HCT116 (cell line): ENCODE measurements around the gene SLC50A1. TPM values are rescaled to one million over a fixed set of nuclear protein-coding genes. Genes with fewer than 3 reads are reported as not detected.

ENCODE experiments used
- ATAC-seq: fragments of 200-7000 bp; cut with Tn5 transposase; 2 replicates; pipeline ENCODE4 v1.9.1; 2020; ENCODE audit warnings: mild to moderate bottlenecking, moderate library complexity
- Bru-seq: library from RNA; stranded (reverse); fragments of 400-500 nt; gene quantifications from one replicate; lab custom pipeline; 2021; lab: Mats Ljungman, UMichigan
- BruChase-seq, 2 experiments: library from RNA; stranded (reverse); fragments of 400-500 nt; gene quantifications; one replicate each; lab custom pipeline; 2021; lab: Mats Ljungman, UMichigan
- BruUV-seq: library from RNA; stranded (reverse); fragments of 400-500 nt; replicated peaks from 2 replicates; lab custom pipeline; 2021; lab: Mats Ljungman, UMichigan
- CTCF ChIA-PET: fragments of 300-600 bp; sonication (Branson Sonifier 250); formaldehyde crosslinking; loops from one replicate; lab custom pipeline; 2021; ENCODE audit warnings: antibody characterized with exemption; lab: Charles Lee
- POLR2A ChIA-PET: fragments of 300-600, 350-600 bp; sonication (Branson Sonifier 250); formaldehyde crosslinking; loops from one replicate; lab custom pipeline; 2021; ENCODE audit warnings: antibody characterized with exemption; lab: Charles Lee
- RAD21 ChIA-PET, 2 experiments: fragments of 300-600 bp; sonication (Branson Sonifier 250); formaldehyde crosslinking; loops; one replicate each; lab custom pipeline; 2023; ENCODE audit warnings: low total read pairs in 2 of 2; ENCODE audit not compliant: uncharacterized antibody in 2 of 2, unreplicated experiment in 2 of 2, low non-redundant PET in 1 of 2; lab: Charles Lee
- DNase-seq: peaks from one replicate; pipeline ENCODE4 v3.0.0-alpha.2; 2010; ENCODE audit warnings: low read depth, low spot score
- H2AFZ ChIP-seq: fragments of 200-600 bp; shearing (Covaris generic), sonication (generic); 2 replicates; pipeline ENCODE4 v1.6.1; 2017; ENCODE audit warnings: low read depth, mixed run types, mixed read lengths, antibody characterized with exemption, low read length; ENCODE audit not compliant: poor library complexity, severe bottlenecking
- H3K27ac ChIP-seq: 2 replicates; pipeline ENCODE4 v1.5.1; 2012; ENCODE audit warnings: low read depth, low read length
- H3K27me3 ChIP-seq: fragments of 200-600 bp; sonication (generic); 2 replicates; pipeline ENCODE4 v1.6.1; 2016; ENCODE audit warnings: mixed run types, low read length, mixed read lengths; ENCODE audit not compliant: insufficient read depth
- H3K36me3 ChIP-seq, 2 experiments: fragments of 200-500 bp in 1 of 2; fragments of 200-600 bp in 1 of 2; sonication (Bioruptor generic) in 1 of 2; sonication (generic) in 1 of 2; 2 replicates each; pipeline versions ENCODE4 v1.5.1 to v1.6.1; 2014 to 2016; ENCODE audit warnings: low read length in 2 of 2, inconsistent platforms in 1 of 2, mixed read lengths in 1 of 2, mixed run types in 1 of 2; ENCODE audit not compliant: insufficient read depth in 2 of 2, control insufficient read depth in 1 of 2
- H3K4me1 ChIP-seq, 2 experiments: fragments of 200-600 bp in 1 of 2; sonication (generic) in 1 of 2; 2 replicates each; pipeline versions ENCODE4 v1.5.1 to v1.6.1; 2012 to 2017; ENCODE audit warnings: low read length in 2 of 2, inconsistent platforms in 1 of 2, mild to moderate bottlenecking in 1 of 2, mixed read lengths in 1 of 2, mixed run types in 1 of 2, moderate library complexity in 1 of 2; ENCODE audit not compliant: insufficient read depth in 2 of 2, control insufficient read depth in 1 of 2
- H3K4me2 ChIP-seq: fragments of 200-600 bp; sonication (generic); 2 replicates; pipeline ENCODE4 v1.6.1; 2017; ENCODE audit warnings: mixed run types, low read length, mixed read lengths
- H3K4me3 ChIP-seq, 2 experiments: fragments of 200-600 bp in 1 of 2; sonication (generic) in 1 of 2; replicated peaks in 1 of 2; 2 replicates each; pipeline ENCODE4 v1.5.1; 2011 to 2016; ENCODE audit warnings: low read length in 2 of 2, control low read depth in 1 of 2, low read depth in 1 of 2, mild to moderate bottlenecking in 1 of 2, mixed read lengths in 1 of 2, mixed run types in 1 of 2
- H3K79me2 ChIP-seq: fragments of 200-600 bp; sonication (generic); 2 replicates; pipeline ENCODE4 v1.6.1; 2017; ENCODE audit warnings: mild to moderate bottlenecking, mixed run types, low read length, moderate library complexity, mixed read lengths; ENCODE audit not compliant: insufficient read depth
- H3K9ac ChIP-seq: fragments of 200-600 bp; sonication (generic); 2 replicates; pipeline ENCODE4 v1.6.1; 2016; ENCODE audit warnings: low read length, mixed read lengths
- H3K9me2 ChIP-seq: fragments of 200-600 bp; sonication (generic), shearing (Covaris generic); 2 replicates; pipeline ENCODE4 v1.6.1; 2017; ENCODE audit warnings: mixed run types, mild to moderate bottlenecking, moderate library complexity; ENCODE audit not compliant: insufficient read depth
- H3K9me3 ChIP-seq, 2 experiments: fragments of 200-500 bp in 1 of 2; fragments of 200-600 bp in 1 of 2; sonication (Bioruptor generic) in 1 of 2; sonication (generic) in 1 of 2; 2 replicates each; pipeline ENCODE4 v1.6.1; 2014 to 2017; ENCODE audit warnings: low read length in 2 of 2, mixed read lengths in 2 of 2, inconsistent platforms in 1 of 2, low read depth in 1 of 2, mild to moderate bottlenecking in 1 of 2, mixed run types in 1 of 2, moderate library complexity in 1 of 2; ENCODE audit not compliant: control insufficient read depth in 1 of 2, insufficient read depth in 1 of 2
- H4K20me1 ChIP-seq: fragments of 200-600 bp; sonication (generic), shearing (Covaris generic); 2 replicates; pipeline ENCODE4 v1.6.1; 2017; ENCODE audit warnings: mixed run types, mild to moderate bottlenecking, moderate library complexity; ENCODE audit not compliant: insufficient read depth
- CBX3 ChIP-seq: IDR thresholded peaks from 2 replicates; pipeline ENCODE4 v1.6.1; 2012; ENCODE audit warnings: low read depth
- CTCF ChIP-seq, 3 experiments: fragments of 200-600 bp in 1 of 3; sonication (generic) in 1 of 3; IDR thresholded peaks in 2 of 3; conservative IDR thresholded peaks in 1 of 3; 2 replicates each; pipeline ENCODE4 v1.5.1; 2012 to 2017; ENCODE audit warnings: low read depth in 2 of 3, low read length in 2 of 3, antibody characterized with exemption in 1 of 3, borderline replicate concordance in 1 of 3, control low read depth in 1 of 3, mild to moderate bottlenecking in 1 of 3, mixed read lengths in 1 of 3, mixed run types in 1 of 3, moderate library complexity in 1 of 3; ENCODE audit not compliant: insufficient read depth in 1 of 3
- FOSL1 ChIP-seq: IDR thresholded peaks from 2 replicates; pipeline ENCODE4 v1.6.1; 2012; ENCODE audit warnings: low read depth
- POLR2A ChIP-seq: IDR thresholded peaks from 2 replicates; pipeline ENCODE4 v1.7.0; 2011; ENCODE audit warnings: borderline replicate concordance; ENCODE audit not compliant: insufficient read depth, insufficient read length; ENCODE audit errors: extremely low read depth
- POLR2AphosphoS5 ChIP-seq: IDR thresholded peaks from 2 replicates; pipeline ENCODE4 v1.6.1; 2011; ENCODE audit warnings: mild to moderate bottlenecking, low read depth, low read length, moderate library complexity
- YY1 ChIP-seq: IDR thresholded peaks from 2 replicates; pipeline ENCODE4 v1.6.1; 2011; ENCODE audit warnings: low read length, low read depth, moderate library complexity, mild to moderate bottlenecking; ENCODE audit not compliant: insufficient replicate concordance; ENCODE audit errors: extremely low read depth
- ZFX ChIP-seq: fragments of 450-650 bp; IDR thresholded peaks from 2 replicates; pipeline ENCODE4 v1.6.1; 2017
- intact Hi-C: fragments of 100-400 bp; cut with micrococcal nuclease; formaldehyde crosslinking; loops from 2 replicates; pipeline ENCODE4 v1.10.0; 2022
- long read RNA-seq: library from polyadenylated mRNA; unstranded; transcript quantifications from one replicate; pipeline ENCODE4 v2.0.0, GENCODE V29; 2021; ENCODE audit not compliant: unreplicated experiment
- polyA plus RNA-seq: library from polyadenylated mRNA; unstranded; fragments of >200 nt; gene quantifications from 2 replicates; pipeline ENCODE4 v1.2.1, GENCODE V29; 2012; ENCODE audit warnings: missing spikeins
- total RNA-seq: library from RNA; stranded (reverse); gene quantifications from one replicate; pipeline ENCODE4 v1.2.1, GENCODE V29; 2021; ENCODE audit not compliant: unreplicated experiment

SLC50A1 gene
- total RNA-seq: 49.9 TPM
- polyA plus RNA-seq: 60.4 and 63.6 TPM in 2 replicates
- Bru-seq, nascent RNA: percentile 88 among the genes with signal in this experiment
- percentile 94 among the genes with signal in this experiment for BruChase-seq, experiment 1, labeled RNA remaining after a 6-hour chase
- BruChase-seq, experiment 2, labeled RNA remaining after a 2-hour chase: percentile 90 among the genes with signal in this experiment
- long read RNA-seq, transcript SLC50A1-203 (6 exons, 1,300 nt): major isoform, 31 of 72 reads
- long read RNA-seq, transcript SLC50A1-202 (5 exons, 1,218 nt): minor isoform, 15 of 72 reads
- long read RNA-seq, partial matches to known transcripts: 12 of 72 reads
- long read RNA-seq, other reads (novel, unspliced or antisense): 6 of 72 reads

GRCh38 chr1:155135415-155136028, at the start of gene SLC50A1:
TSS of gene SLC50A1 (plus strand) at chr1:155135852. CDS start at chr1:155135912, 60 bp downstream.
- POLR2A ChIA-PET: interaction anchor here (0.8 to 1.1 kb wide), 4 partner anchors 10 to 58 kb away, joined by 3 to 4 read pairs (median 4); partner anchors contain the start of gene KRTCAP2
- H4K20me1 ChIP-seq: no peaks in the 10 kb centered on the region
- ATAC-seq: peak; percentile 80
- peak within 1 kb of the TSS; percentile 77 to 88 for H3K4me3 ChIP-seq
- RAD21 ChIA-PET: interaction anchor here in 1 of 2 experiments (0.6 to 1.3 kb wide), 2 partner anchors 32 to 37 kb away, joined by 3 to 5 read pairs; no protein-coding TSS in a partner anchor
- H3K4me1 ChIP-seq: peaks cover 36 to 66% of the 10 kb centered on the region in 2 experiments
- H3K27me3 ChIP-seq: no peaks in the 10 kb centered on the region
- peak; percentile 82 for DNase-seq
- intact Hi-C loops: loop anchor here (2.0 to 5.0 kb wide), 3 partner anchors 31 to 163 kb away; partner anchors contain the start of genes CKS1B and SHC1
- BruUV-seq: no TSS peak
- no peaks in the 10 kb centered on the region for H3K9me2 ChIP-seq
- peak within 1 kb of the TSS; percentile 95 for H3K27ac ChIP-seq
- H3K36me3 ChIP-seq: peaks cover 15 to 33% of the 10 kb centered on the region in 2 experiments; a peak in 3 of 4 replicates
- peaks cover 54% of the 10 kb centered on the region for H3K79me2 ChIP-seq
- no peak within 1 kb of the TSS for H2AFZ ChIP-seq
- CTCF ChIA-PET: interaction anchor here (1.0 to 2.2 kb wide), 4 partner anchors 32 to 51 kb away, joined by 4 to 10 read pairs (median 6); partner anchors contain the start of gene KRTCAP2
- H3K9ac ChIP-seq: peak within 1 kb of the TSS; percentile 97
- peak within 1 kb of the TSS; percentile 89 for H3K4me2 ChIP-seq
- TF ChIP-seq POLR2AphosphoS5 (peak; percentile 95), POLR2A (peak; percentile 77), CTCF (IDR thresholded peaks at IDR 0.05 in 2 of 3, conservative IDR thresholded peaks at IDR 0.05 in 1 of 3; ENCODE audit: borderline replicate concordance in 1 of 3, insufficient read depth in 1 of 3, low read depth in 2 of 3, low read length in 2 of 3) (0 out of 6 replicates have a peak, but pooled peaks of 1 of the 3 experiments have one; percentile 13), CBX3 (no peak), YY1 (peak; percentile 8), ZFX (peak; percentile 29; the same call in 1 of the 2 replicates), FOSL1 (no peak)
- H3K9me3 ChIP-seq: no peaks in the 10 kb centered on the region
